Activated CD4-positive, alpha-beta T cell treated with anti-CD3 and anti-CD28 coated beads, Interleukin-2, Interleukin-4, amounts not matched to agents 100 ng/mL and 50 ng/mL, durations not matched to agents 16 hours and 8 hours (primary cell): ENCODE results near the gene CDX2.
"Not testable (repeated sequence)": the region's sequence is repeated elsewhere in the genome, so short reads cannot be mapped to it uniquely, and the experiment has no call there.

Experiments used
- DNase-seq: peaks from one replicate; pipeline ENCODE4 v3.0.0-alpha.2; 2020; ENCODE audit warnings: low spot score

CDX2 gene

GRCh38 chr13:27964741-27965323, 4.3 kb downstream of the CDX2 start:
- DNase-seq: no peak

- DNase-seq: not testable (repeated sequence)
Observed at GRCh38 chr13:27964206-27964605, 4.9 kb downstream of the CDX2 start.

- DNase-seq: no peak
Observed at GRCh38 chr13:27963491-27963890, 5.6 kb downstream of the CDX2 start.

GRCh38 chr13:27962982-27963381, 6.1 kb downstream of the CDX2 start:
- no peak for DNase-seq

GRCh38 chr13:27962128-27962841, 6.8 kb downstream of the CDX2 start:
- no peak for DNase-seq

GRCh38 chr13:27961227-27962085, 7.7 kb downstream of the CDX2 start:
- DNase-seq: no peak

- peak; percentile 27 for DNase-seq
Observed at GRCh38 chr13:27960362-27961226, 8.5 kb downstream of the CDX2 start.

- DNase-seq: no peak
Observed at GRCh38 chr13:27959976-27960361, 9.1 kb downstream of the CDX2 start.

- no peak for DNase-seq
Observed at GRCh38 chr13:27956576-27957300, 12.4 kb downstream of the CDX2 start.

- no peak for DNase-seq
Observed at GRCh38 chr13:27955014-27955591, 14.0 kb downstream of the CDX2 start.

- no peak for DNase-seq
Observed at GRCh38 chr13:27954406-27954851, 14.7 kb downstream of the CDX2 start.

GRCh38 chr13:27953676-27954405, 15.3 kb downstream of the CDX2 start:
- peak; percentile 70 for DNase-seq

GRCh38 chr13:27952876-27953675, 16.0 kb downstream of the CDX2 start:
- no peak for DNase-seq

- DNase-seq: no peak
Observed at GRCh38 chr13:27942972-27943371, 26.1 kb downstream of the CDX2 start.

GRCh38 chr13:27933580-27934328, 35.4 kb downstream of the CDX2 start:
- DNase-seq: no peak

- no peak for DNase-seq
Observed at GRCh38 chr13:27933118-27933517, 36.0 kb downstream of the CDX2 start.

- no peak for DNase-seq
Observed at GRCh38 chr13:27929868-27930267, 39.2 kb downstream of the CDX2 start.
